ENCODE results near the gene RERE.

The RERE gene

DNA sequence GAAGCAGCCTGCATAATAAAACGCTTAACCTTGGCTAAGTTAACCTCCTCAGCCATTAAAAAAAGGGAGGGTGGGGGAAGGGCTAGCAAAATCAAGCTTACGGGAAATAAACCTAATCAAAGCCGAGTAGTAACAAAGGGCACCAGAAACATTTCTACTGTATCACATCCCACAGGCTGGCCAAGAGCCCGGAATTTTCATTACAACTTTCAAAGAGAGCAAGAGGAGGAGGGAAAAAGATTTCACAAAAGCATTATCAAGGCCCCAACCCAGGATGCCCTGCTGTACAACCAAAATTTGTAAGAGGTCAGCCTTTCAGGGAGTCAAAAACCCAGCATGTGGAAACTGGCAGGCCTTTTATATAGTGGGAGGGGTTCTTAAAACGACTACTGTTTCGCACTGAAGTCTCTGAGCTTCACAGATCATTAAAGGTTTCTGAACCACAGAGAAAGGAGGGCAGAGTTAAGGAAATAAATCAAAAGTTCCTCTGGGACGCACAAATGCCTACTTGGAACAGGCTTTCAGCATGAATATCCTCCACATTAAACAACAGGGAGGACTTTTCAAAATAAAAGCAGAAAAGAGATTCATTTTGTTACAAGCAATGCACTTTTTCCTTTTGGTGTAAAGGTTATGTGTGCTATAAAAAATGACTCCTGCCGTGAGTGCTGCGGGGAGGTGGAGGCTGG, 409.1 kb downstream of the RERE start:
- peak; percentile 88 to 89 for DNase-seq (ENCODE audit: low read depth in 2 of 2)

DNA sequence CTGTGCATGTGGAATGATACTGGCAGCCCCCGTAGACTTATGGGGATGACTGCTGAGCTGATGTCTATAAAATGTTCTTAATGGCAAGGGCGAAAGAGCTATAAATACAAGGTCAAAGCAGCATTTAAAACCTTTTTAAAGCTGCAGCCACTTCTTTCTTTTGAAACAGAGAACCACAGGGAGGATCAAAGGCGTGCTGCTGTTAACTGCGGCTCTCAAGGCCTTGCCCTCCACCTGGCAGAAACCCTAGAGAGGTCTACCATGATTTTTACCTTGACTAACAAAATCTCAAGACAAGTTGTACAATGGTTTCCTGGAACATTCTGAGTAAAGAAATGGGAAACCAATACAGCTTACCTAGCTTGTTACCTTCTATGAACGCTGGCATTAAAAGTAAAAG, 409.8 kb downstream of the RERE start:
- DNase-seq (ENCODE audit: low read depth in 2 of 2) = no peak

DNA sequence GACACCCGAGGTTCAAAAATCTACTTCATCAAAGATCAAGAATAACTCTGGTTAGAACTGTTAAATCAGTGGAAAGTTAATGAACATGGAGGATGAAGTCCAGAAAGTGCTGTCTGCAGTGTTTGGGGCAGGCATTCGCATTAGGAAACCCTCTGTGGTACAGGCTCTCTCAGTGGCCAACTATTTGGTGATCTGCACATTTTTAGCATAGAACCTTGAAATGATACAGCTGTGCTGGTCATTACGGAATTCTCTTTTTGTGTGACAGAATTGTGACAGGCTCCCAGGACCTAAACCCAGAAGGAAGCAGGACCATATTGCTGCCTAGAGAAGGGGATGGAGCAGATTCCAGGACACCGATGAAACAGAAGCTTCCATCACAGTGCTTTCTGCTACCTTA, 410.5 kb downstream of the RERE start:
- DNase-seq (ENCODE audit: low read depth in 2 of 2) = no peak

GRCh38 chr1:8406011-8406410, 411.4 kb downstream of the RERE start:
- no peak for DNase-seq (ENCODE audit: low read depth in 2 of 2)

GRCh38 chr1:8404460-8405370, 412.7 kb downstream of the RERE start:
- no peak for DNase-seq (ENCODE audit: low read depth in 2 of 2)

DNA sequence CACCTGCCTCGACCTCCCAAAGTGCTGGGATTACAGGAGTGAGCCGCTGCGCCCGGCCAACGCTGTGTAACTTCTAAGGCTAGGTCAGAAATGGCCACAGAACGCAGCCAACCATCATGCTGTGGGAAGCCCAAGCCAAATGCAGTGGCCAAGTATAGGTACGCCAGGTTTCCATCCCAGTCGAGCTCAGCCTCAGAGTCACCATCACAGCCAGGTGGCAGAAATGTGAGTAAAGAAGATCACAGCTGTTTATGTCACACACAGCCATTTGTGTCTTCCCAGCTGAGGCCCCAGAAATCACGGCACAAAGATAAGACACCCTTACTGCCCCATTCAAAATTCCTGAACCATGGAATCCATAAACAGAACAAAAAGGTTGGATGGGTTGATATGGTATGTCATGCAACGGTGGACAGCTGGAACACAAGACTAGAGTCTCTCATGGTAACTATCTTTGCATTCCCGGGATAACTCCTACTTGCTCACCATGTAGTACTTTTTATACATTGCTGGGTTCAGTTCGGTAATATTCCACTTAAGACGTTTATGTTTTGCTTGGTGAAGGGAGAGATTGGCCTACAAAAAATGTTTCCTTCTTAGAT, 415.2 kb downstream of the RERE start:
- no peak for DNase-seq (ENCODE audit: low read depth in 2 of 2)

- DNase-seq (ENCODE audit: low read depth in 2 of 2) = no peak
Observed at GRCh38 chr1:8398677-8399076, 418.8 kb downstream of the RERE start.

- no peak for DNase-seq (ENCODE audit: low read depth in 2 of 2)
Observed at GRCh38 chr1:8398086-8398485, 419.4 kb downstream of the RERE start.

GRCh38 chr1:8397511-8397910, 419.9 kb downstream of the RERE start:
- no peak for DNase-seq (ENCODE audit: low read depth in 2 of 2)

- peak; percentile 93 for DNase-seq (ENCODE audit: low read depth in 2 of 2)
Observed at GRCh38 chr1:8396786-8397406, 420.5 kb downstream of the RERE start.

DNA sequence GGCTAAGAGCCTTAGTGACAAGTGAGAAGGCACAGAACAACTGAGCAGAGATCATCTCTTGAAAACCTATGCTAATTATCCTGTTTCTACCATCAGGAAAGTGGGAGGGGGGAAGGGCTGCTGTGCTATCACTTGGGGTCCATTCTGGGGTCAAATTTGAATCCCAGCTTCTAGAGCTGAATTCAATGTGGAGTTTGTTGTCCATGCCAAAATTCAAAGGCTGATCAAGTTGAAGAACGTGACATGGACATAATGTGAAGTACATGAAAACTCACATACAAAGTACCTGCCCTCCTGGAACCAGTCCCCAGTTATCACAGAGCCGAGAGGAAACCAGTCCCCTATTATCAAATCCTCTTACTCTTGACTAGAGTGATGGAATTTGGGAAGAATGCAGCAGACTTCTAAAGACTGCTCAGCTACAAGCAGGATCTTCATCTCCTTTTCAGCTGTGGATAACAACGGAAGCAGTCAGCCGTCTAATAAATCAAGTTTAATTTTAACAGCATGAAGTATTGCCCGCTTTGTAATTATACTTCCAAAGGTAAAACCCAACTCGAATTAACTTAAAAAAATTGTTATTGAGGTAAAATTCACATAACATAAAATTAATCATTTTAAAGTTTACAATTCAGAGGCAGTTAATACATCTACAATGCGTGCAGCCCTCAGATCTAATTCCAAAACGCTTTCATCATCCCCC, 421.2 kb downstream of the RERE start:
- DNase-seq (ENCODE audit: low read depth in 2 of 2) = peak in 1 of 2 experiments; percentile 55

- no peak for DNase-seq (ENCODE audit: low read depth in 2 of 2)
Observed at GRCh38 chr1:8395433-8395866, 422.0 kb downstream of the RERE start.

DNA sequence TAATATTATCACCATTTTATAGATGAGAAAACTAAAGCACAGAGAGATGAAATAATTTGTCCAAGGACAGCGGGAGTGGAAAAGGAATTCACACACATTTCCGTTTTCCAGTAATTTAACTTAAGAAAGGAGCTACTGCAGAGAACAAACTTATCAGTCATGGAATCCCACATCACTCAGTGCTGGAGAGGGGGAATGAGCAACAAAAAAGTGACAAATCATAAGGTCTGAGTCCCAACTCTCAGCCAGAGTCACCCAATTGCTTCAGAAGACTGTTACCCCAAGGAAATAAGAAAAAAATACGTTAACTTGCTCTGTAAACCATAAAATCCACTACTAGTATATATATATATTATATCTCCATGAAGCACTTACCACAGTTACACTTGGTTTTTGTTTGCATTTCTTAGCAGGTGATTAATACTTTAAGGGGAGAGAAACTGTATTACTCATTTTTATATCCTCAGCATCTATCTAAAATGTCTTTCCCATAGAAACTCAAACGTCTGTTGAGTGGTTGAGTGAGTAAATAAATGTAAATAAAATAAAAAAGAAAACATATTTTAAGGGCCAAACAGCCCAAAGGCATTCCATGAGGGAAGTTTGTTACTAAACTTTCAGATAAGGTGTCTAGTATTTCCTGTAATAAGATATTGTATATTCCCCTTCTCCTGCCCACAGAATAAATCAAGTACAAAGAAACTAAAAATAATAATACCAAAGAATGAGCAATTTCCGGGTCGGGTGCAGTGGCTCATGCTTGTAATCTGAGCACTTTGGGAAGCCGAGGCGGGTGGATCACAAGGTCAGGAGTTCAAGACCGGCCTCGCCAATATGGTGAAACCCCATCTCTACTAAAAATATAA, 422.8 kb downstream of the RERE start:
- DNase-seq (ENCODE audit: low read depth in 2 of 2) = no peak

- no peak for DNase-seq (ENCODE audit: low read depth in 2 of 2)
Observed at GRCh38 chr1:8392522-8392921, 424.9 kb downstream of the RERE start.

- DNase-seq (ENCODE audit: low read depth in 2 of 2) = no peak
Observed at GRCh38 chr1:8390707-8391106, 426.7 kb downstream of the RERE start.

DNA sequence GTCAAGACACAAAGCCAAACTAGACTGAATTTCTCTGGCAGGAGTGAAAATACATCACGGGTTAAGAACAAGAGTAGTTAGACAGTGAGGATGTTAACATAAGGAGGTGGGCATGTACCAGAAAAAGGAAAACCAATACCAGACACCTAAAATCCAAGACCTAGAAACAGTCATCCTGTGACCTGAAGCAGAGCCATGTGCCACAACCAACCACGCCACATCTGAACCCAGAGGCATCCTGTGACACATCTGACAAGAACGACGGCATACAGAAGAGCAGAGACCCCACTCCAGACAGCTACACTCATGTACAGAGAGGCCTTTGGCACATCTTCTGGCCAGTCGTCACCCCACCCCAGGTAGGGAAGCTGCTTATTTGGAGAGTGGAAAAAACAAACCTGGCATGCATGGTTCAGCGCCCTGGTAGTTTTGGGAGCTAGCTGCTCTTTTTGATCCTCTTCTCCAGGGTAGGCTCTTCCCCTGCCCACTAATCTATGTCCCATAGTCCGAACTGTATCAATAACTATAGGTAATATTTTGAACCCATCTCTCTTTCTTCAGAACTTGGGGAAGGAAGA, 427.4 kb downstream of the RERE start:
- DNase-seq (ENCODE audit: low read depth in 2 of 2) = no peak

DNA sequence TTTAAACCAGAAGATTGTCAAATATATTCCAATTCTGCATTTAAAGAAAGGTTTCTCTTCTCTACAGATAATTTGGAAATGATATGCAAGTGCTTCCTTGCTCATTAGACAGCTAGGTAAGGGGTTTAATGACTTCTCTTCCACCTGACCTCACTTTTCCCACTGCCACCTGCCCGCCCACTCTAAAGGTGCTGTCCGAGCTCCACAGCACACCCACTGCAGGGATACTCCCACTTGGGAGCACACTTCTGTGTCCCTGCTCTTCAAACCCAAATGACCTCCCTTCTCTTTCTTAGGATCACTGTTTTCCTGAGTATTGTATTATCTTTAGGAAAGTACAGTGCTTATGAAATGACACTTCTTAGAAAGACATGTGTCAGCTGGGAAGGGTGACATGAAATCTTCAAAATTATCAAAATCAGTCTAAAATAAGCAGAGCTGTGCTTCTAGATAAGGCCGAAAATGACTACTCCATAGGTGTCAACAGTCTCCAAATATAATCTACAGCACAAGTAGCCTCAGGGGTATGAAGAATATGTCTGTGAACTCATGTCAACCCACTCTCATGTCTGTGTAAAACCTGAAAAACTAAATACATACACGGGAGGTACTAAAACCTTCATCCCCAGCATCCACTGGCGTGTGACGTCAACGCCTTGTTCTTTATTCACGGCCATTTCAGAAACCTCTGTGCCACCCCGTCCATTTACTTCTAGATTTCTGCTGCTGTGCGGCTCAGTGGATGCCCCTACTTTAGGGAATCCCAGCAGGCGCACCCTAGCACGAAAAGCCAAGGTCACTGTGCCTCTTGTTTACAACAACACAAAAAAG, 428.5 kb downstream of the RERE start:
- no peak for DNase-seq (ENCODE audit: low read depth in 2 of 2)

- no peak for DNase-seq (ENCODE audit: low read depth in 2 of 2)
Observed at GRCh38 chr1:8386247-8386646, 431.2 kb downstream of the RERE start.

DNA sequence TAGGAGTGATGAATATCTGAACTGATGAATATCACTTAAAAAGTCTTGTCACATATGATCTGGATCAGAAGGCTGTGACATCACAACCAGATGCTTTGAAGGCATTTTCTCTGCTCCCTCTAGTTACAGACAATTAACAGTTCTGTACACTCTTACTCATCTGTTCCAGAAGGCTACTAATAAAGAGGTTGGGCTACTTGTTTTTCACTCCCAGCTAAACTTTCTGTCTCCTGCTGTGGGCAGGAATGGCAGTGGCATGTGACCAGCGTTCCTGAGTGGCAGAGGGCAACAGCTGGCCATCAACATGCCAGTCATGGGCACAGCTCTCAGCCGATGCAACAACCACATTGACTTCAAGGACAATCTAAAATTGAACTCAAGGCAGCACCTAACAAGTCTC, 432.9 kb downstream of the RERE start:
- no peak for DNase-seq (ENCODE audit: low read depth in 2 of 2)
